Breast epithelium (tissue), 3 donors: Measurements from ENCODE around the gene DDX4.

Experiments used
- CTCF ChIP-seq, 3 donors: fragments of 450-650 bp; IDR thresholded peaks; one replicate each; pipeline ENCODE4 v1.5.1; 2016 to 2017; ENCODE audit warnings: antibody characterized with exemption in 3 of 3, mild to moderate bottlenecking in 3 of 3, moderate library complexity in 3 of 3
- POLR2A ChIP-seq: fragments of 450-650 bp; IDR thresholded peaks from one replicate; pipeline ENCODE4 v1.6.1; 2016; ENCODE audit warnings: antibody characterized with exemption, mild to moderate bottlenecking, moderate library complexity
- POLR2AphosphoS5 ChIP-seq, 3 donors: sonication (generic); formaldehyde crosslinking; IDR thresholded peaks; one replicate each; pipeline ENCODE4 v1.6.1; 2017; ENCODE audit warnings: antibody characterized with exemption in 3 of 3

GRCh38 chr5:55714749-55715148, 23.1 kb upstream of the DDX4 start:
- no peak for TF ChIP-seq CTCF (IDR thresholded peaks at IDR 0.05)
- TF ChIP-seq POLR2AphosphoS5 (IDR thresholded peaks at IDR 0.05) = no peak
- TF ChIP-seq POLR2A = no peak
